Measurements from ENCODE around the gene ITPR1.

GRCh38 chr3:4744405-4745234, 251.5 kb downstream of the ITPR1 start:
- TF ChIP-seq, protein P1, sequence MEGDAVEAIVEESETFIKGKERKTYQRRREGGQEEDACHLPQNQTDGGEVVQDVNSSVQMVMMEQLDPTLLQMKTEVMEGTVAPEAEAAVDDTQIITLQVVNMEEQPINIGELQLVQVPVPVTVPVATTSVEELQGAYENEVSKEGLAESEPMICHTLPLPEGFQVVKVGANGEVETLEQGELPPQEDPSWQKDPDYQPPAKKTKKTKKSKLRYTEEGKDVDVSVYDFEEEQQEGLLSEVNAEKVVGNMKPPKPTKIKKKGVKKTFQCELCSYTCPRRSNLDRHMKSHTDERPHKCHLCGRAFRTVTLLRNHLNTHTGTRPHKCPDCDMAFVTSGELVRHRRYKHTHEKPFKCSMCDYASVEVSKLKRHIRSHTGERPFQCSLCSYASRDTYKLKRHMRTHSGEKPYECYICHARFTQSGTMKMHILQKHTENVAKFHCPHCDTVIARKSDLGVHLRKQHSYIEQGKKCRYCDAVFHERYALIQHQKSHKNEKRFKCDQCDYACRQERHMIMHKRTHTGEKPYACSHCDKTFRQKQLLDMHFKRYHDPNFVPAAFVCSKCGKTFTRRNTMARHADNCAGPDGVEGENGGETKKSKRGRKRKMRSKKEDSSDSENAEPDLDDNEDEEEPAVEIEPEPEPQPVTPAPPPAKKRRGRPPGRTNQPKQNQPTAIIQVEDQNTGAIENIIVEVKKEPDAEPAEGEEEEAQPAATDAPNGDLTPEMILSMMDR (conservative IDR thresholded peaks at IDR 0.05): no peak
- TF ChIP-seq EZH2 (IDR thresholded peaks at IDR 0.05; ENCODE audit: low read depth): no peak

All from PC-9 (cell line).